ENCODE data around the gene ANKRD44. TPM values are rescaled to one million over a fixed set of nuclear protein-coding genes. Genes with fewer than 3 reads are reported as not detected.
"Not testable (repeated sequence)": the region's sequence is repeated elsewhere in the genome, so short reads cannot be mapped to it uniquely, and the experiment has no call there.

The ANKRD44 gene
- total and polyA plus RNA-seq, 2 experiments from 2014 or later = 2.9 to 4.9 TPM

DNA sequence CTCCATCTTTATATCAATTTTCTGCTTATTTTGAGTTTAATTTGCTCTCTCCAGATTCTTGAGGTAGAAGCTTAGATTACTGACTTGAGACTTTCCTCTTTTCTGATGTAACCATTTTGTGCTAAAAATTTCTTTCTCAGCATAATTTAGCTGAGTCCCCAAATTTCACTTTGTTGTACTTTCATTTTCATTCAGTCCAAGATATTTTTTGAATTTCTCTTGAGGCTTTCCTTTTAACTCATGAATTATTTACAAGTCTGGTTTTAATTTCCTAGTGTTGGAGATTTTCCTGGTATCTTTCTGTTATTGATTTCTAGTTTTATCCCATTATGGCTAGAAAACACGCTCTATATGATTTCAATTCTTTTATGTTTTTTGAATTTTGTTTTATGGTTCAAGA is 239.4 kb downstream of the ANKRD44 start:
- Histone ChIP-seq H2AFZ (no peak overlapping the region), H4K20me1 (ENCODE audit: insufficient read depth) (no peaks in the 10 kb centered on the region)
- DNase-seq = no peak

DNA sequence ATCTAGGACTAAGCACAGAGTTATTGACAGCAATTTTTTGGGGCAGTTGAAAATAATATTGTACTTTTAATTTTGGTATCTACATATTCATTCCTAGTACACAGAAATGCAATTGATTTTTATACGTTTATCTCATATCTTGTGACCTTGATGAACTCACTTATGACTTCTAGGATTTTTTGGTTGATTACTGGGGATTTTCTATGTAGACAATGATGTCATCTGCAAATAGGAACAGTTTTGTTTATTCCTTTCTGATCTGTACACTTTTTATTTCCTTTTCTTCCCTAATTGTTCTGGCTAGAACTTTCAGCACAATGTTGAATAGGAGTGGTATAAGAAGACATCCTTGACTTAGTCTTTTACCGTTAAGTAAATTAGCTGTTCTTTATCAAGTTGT is 240.6 kb downstream of the ANKRD44 start:
- Histone ChIP-seq H3K4me2 (ENCODE audit: unreplicated experiment) (no peak overlapping the region), H2AFZ (no peak overlapping the region), H3K27ac (no peak overlapping the region), H3K79me2 (ENCODE audit: insufficient read depth) (no peaks in the 10 kb centered on the region), H3K9me2 (ENCODE audit: insufficient read depth) (no peaks in the 10 kb centered on the region), H3K4me3 (no peak overlapping the region), H3K9ac (no peak overlapping the region), H3K4me1 (ENCODE audit: insufficient read depth) (peaks cover 7% of the 10 kb centered on the region), H4K20me1 (ENCODE audit: insufficient read depth) (no peaks in the 10 kb centered on the region), H3F3A (ENCODE audit: insufficient read depth) (no peaks in the 10 kb centered on the region), H3K36me3 (ENCODE audit: low read depth) (no peaks in the 10 kb centered on the region), H3K27me3 (replicated peaks; ENCODE audit: insufficient read depth) (no peaks in the 10 kb centered on the region), H3K9me3 (ENCODE audit: low read depth) (no peaks in the 10 kb centered on the region)
- in situ Hi-C loops (cut with MboI) = no loop called here
- 82 to 91% methylated on average over 2 of the region's 2 CpGs for WGBS, 2 experiments (ENCODE audit: low coverage in 1 of 2, low lambda C conversion rate in 2 of 2, missing lambda C conversion rate in 2 of 2)
- TF ChIP-seq EZH2 (IDR thresholded peaks at IDR 0.05; ENCODE audit: insufficient read depth, poor library complexity, severe bottlenecking) = no peak
- TF ChIP-seq EZH2phosphoT487 (IDR thresholded peaks at IDR 0.05; ENCODE audit: insufficient read depth, low read depth) = no peak
- no peak for DNase-seq

More for the DNA sequence above, 239.4 kb downstream of the ANKRD44 start:
- WGBS, 2 experiments (ENCODE audit: low coverage in 1 of 2, low lambda C conversion rate in 2 of 2, missing lambda C conversion rate in 2 of 2) = 70 to 83% methylated on average over 1 of the region's 1 CpG
- no peaks in the 10 kb centered on the region for H3K36me3 ChIP-seq (ENCODE audit: low read depth)
- in situ Hi-C loops (cut with MboI) = no loop called here
- H3K9me3 ChIP-seq (ENCODE audit: low read depth) = no peaks in the 10 kb centered on the region
- no peaks in the 10 kb centered on the region for H3K27me3 ChIP-seq (replicated peaks; ENCODE audit: insufficient read depth)
- TF ChIP-seq EZH2 (IDR thresholded peaks at IDR 0.05; ENCODE audit: insufficient read depth, poor library complexity, severe bottlenecking) (no peak), EZH2phosphoT487 (IDR thresholded peaks at IDR 0.05; ENCODE audit: insufficient read depth, low read depth) (no peak)
- H3K79me2 ChIP-seq (ENCODE audit: insufficient read depth) = no peaks in the 10 kb centered on the region
- H3K4me3 ChIP-seq = no peak overlapping the region
- no peak overlapping the region for H3K4me2 ChIP-seq (ENCODE audit: unreplicated experiment)
- no peaks in the 10 kb centered on the region for H3F3A ChIP-seq (ENCODE audit: insufficient read depth)
- no peak overlapping the region for H3K9ac ChIP-seq
- H3K27ac ChIP-seq = no peak overlapping the region
- H3K4me1 ChIP-seq (ENCODE audit: insufficient read depth) = peaks cover 7% of the 10 kb centered on the region
- no peaks in the 10 kb centered on the region for H3K9me2 ChIP-seq (ENCODE audit: insufficient read depth)

DNA sequence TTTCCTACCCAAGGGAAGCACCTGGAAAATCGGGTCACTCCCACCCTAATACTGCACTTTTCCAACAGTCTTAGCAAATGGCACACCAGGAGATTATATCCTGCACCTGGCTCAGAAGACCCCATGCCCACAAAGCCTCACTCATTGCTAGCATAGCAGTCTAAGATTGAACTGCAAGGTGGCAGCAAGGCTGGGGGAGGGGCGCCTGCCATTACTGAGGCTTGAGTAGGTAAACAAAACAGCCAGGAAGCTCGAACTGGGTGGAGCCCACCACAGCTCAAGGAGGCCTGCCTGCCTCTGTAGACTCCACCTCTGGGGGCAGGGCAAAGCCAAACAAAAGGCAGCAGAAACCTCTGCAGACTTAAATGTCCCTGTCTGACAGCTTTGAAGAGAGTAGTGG is 248.0 kb downstream of the ANKRD44 start:
- H3K9me2 ChIP-seq (ENCODE audit: insufficient read depth); H4K20me1 ChIP-seq (ENCODE audit: insufficient read depth); H3K9me3 ChIP-seq (ENCODE audit: low read depth); H3K4me3 ChIP-seq; H3F3A ChIP-seq (ENCODE audit: insufficient read depth); H3K9ac ChIP-seq; H3K79me2 ChIP-seq (ENCODE audit: insufficient read depth); in situ Hi-C loops (cut with MboI); H3K4me2 ChIP-seq (ENCODE audit: unreplicated experiment); H3K27me3 ChIP-seq (replicated peaks; ENCODE audit: insufficient read depth); H3K27ac ChIP-seq; H3K36me3 ChIP-seq (ENCODE audit: low read depth); H3K4me1 ChIP-seq (ENCODE audit: insufficient read depth); DNase-seq; H2AFZ ChIP-seq: not testable (repeated sequence)
- WGBS, 2 experiments (ENCODE audit: low coverage in 1 of 2, low lambda C conversion rate in 2 of 2, missing lambda C conversion rate in 2 of 2) = 74 to 87% methylated on average over 3 of the region's 3 CpGs

DNA sequence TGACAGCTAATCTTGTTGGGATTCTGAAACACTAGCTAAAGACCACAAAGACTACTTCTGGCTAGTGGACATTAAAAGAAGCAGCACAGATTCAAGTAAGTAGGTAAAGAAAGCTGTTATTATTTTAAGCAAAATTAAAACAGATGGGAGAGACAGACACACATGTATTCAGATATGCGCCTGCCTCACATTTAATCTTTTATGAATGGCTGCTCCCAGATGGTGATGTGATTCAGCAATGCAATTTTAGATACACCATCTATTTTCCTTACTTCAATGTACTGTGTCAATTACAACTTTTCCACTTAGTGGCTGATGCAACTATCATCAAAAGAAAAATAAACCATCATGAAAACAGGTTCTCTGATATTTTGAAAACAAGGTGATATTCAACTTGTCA is 251.1 kb downstream of the ANKRD44 start:
- Histone ChIP-seq H3K4me3 (no peak overlapping the region), H3K36me3 (ENCODE audit: low read depth) (no peaks in the 10 kb centered on the region), H3F3A (ENCODE audit: insufficient read depth) (no peaks in the 10 kb centered on the region), H3K9me2 (ENCODE audit: insufficient read depth) (no peaks in the 10 kb centered on the region), H3K27ac (no peak overlapping the region), H4K20me1 (ENCODE audit: insufficient read depth) (no peaks in the 10 kb centered on the region), H2AFZ (no peak overlapping the region), H3K27me3 (replicated peaks; ENCODE audit: insufficient read depth) (no peaks in the 10 kb centered on the region), H3K79me2 (ENCODE audit: insufficient read depth) (no peaks in the 10 kb centered on the region), H3K9me3 (ENCODE audit: low read depth) (no peaks in the 10 kb centered on the region), H3K9ac (no peak overlapping the region), H3K4me1 (ENCODE audit: insufficient read depth) (no peaks in the 10 kb centered on the region), H3K4me2 (ENCODE audit: unreplicated experiment) (no peak overlapping the region)
- in situ Hi-C loops (cut with MboI) = no loop called here
- TF ChIP-seq EZH2phosphoT487 (IDR thresholded peaks at IDR 0.05; ENCODE audit: insufficient read depth, low read depth) (no peak), EZH2 (IDR thresholded peaks at IDR 0.05; ENCODE audit: insufficient read depth, poor library complexity, severe bottlenecking) (no peak)
- WGBS, 2 experiments (ENCODE audit: low coverage in 1 of 2, low lambda C conversion rate in 2 of 2, missing lambda C conversion rate in 2 of 2) = 100% methylated on average over 1 of the region's 1 CpG
- DNase-seq = no peak

DNA sequence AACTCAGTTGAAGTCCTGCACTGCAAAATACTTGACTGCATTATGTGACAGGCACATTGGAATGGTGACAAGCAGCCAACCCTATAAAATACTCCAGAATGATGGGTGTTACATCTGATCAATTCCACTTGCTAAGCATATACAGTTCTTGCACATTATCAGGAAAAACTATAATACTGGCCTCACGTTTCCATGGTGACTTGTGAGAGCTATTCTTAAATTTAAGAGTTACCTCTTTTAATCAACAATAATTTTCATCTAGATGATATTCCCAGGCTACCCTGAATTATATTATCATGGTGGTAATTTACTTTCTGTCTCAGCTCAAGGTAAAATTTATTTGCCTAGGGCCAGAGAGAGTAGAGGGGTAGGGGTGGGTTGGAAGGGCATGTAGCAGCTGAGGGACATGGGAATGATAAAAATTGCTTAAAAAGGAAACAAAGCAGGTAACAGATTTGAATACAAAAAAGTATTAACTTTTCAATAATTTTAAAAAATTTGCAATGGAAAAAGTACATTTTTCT is 251.7 kb downstream of the ANKRD44 start:
- Histone ChIP-seq H3K4me1 (ENCODE audit: insufficient read depth) (no peaks in the 10 kb centered on the region), H3K36me3 (ENCODE audit: low read depth) (no peaks in the 10 kb centered on the region), H3K4me2 (ENCODE audit: unreplicated experiment) (no peak overlapping the region), H3K27ac (no peak overlapping the region), H3K27me3 (replicated peaks; ENCODE audit: insufficient read depth) (no peaks in the 10 kb centered on the region), H4K20me1 (ENCODE audit: insufficient read depth) (no peaks in the 10 kb centered on the region), H3K9me2 (ENCODE audit: insufficient read depth) (no peaks in the 10 kb centered on the region), H3K4me3 (no peak overlapping the region), H3K79me2 (ENCODE audit: insufficient read depth) (no peaks in the 10 kb centered on the region), H3F3A (ENCODE audit: insufficient read depth) (no peaks in the 10 kb centered on the region), H3K9ac (no peak overlapping the region), H3K9me3 (ENCODE audit: low read depth) (no peaks in the 10 kb centered on the region), H2AFZ (no peak overlapping the region)
- 84 to 85% methylated on average over 1 of the region's 1 CpG for WGBS, 2 experiments (ENCODE audit: low coverage in 1 of 2, low lambda C conversion rate in 2 of 2, missing lambda C conversion rate in 2 of 2)
- DNase-seq = no peak
- in situ Hi-C loops (cut with MboI) = no loop called here
- TF ChIP-seq EZH2 (IDR thresholded peaks at IDR 0.05; ENCODE audit: insufficient read depth, poor library complexity, severe bottlenecking) (no peak), EZH2phosphoT487 (IDR thresholded peaks at IDR 0.05; ENCODE audit: insufficient read depth, low read depth) (no peak)
